ENCODE measurements around the gene FARP2.

DNA sequence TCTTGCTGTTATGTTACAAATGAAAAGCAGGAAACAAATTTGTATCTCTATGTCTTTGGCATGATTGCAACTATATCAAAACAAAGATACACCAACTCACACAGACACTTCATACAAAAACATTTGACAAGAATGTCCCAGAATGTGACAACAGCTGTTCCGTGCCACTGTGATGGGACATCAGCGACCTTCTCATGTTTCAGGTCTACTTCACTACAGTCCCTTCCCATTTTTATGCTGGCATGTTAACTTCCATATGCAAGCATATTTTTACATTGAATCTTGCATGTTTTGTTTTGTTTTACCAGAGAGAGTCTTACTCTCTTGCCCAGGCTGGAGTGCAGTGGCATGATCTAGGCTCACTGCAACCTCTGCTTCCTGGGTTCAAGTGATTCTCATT, 81.1 kb downstream of the FARP2 start:
- no peak for TF ChIP-seq CTCF (IDR thresholded peaks at IDR 0.05)
- TF ChIP-seq POLR2A (IDR thresholded peaks at IDR 0.05): no peak

Data from lower leg skin (tissue), 3 donors.